Esophagus squamous epithelium (tissue), 5 donors: ENCODE results near the gene UGT1A5. TPM values are rescaled to one million over a fixed set of nuclear protein-coding genes. Genes with fewer than 3 reads are reported as not detected.

Experiments
- DNase-seq: peaks from one replicate; lab custom pipeline; 2025; lab: John Stamatoyannopoulos, UW
- H3K27ac ChIP-seq, 4 donors: fragments of 200-600 bp; sonication (generic); one replicate each; pipeline ENCODE4 v1.5.1; 2016 to 2019; ENCODE audit warnings: mild to moderate bottlenecking in 1 of 4
- H3K27me3 ChIP-seq, 4 donors: fragments of 200-600 bp; sonication (generic); 1 replicate in 3 of 4; 2 replicates in 1 of 4; pipeline versions ENCODE4 v1.5.1 to v1.6.0; 2017 to 2021; ENCODE audit warnings: antibody characterized with exemption in 1 of 4
- H3K36me3 ChIP-seq, 3 donors: fragments of 200-600 bp; sonication (generic); one replicate each; pipeline ENCODE4 v1.5.1; 2016 to 2019
- H3K4me1 ChIP-seq, 3 donors: fragments of 200-600 bp; sonication (generic); one replicate each; pipeline ENCODE4 v1.5.1; 2017 to 2019
- H3K4me3 ChIP-seq, 4 donors: fragments of 200-600 bp; sonication (generic); 1 replicate in 3 of 4; 2 replicates in 1 of 4; pipeline ENCODE4 v1.5.1; 2016 to 2019; ENCODE audit warnings: mild to moderate bottlenecking in 2 of 4, moderate library complexity in 1 of 4
- H3K9me3 ChIP-seq, 3 donors: fragments of 200-600 bp; sonication (generic); one replicate each; pipeline ENCODE4 v1.5.1; 2016 to 2019
- CTCF ChIP-seq, 6 experiments: fragments of 450-650 bp in 4 of 6; fragments of 200-600 bp in 2 of 6; sonication (generic) in 2 of 6; IDR thresholded peaks; one replicate each; pipeline ENCODE4 v1.5.1; 2016 to 2019; ENCODE audit warnings: antibody characterized with exemption in 6 of 6, mild to moderate bottlenecking in 4 of 6, moderate library complexity in 4 of 6
- POLR2A ChIP-seq, 4 donors: fragments of 450-650 bp; IDR thresholded peaks; one replicate each; pipeline ENCODE4 v1.6.1; 2017; ENCODE audit warnings: antibody characterized with exemption in 4 of 4, mild to moderate bottlenecking in 4 of 4, moderate library complexity in 3 of 4
- WGBS, 2 donors: methylation state at CpG; one replicate each; pipeline ENCODE4 v1.1.5; 2018; 5-methylcytosine and 5-hydroxymethylcytosine counted together
- intact Hi-C: fragments of 100-400 bp; cut with DNase I; formaldehyde crosslinking; loops from one replicate; pipeline ENCODE4 v1.15.0; 2022
- total RNA-seq, 4 donors: library from RNA; depleted of rRNA; stranded (reverse); fragments of >200 nt; gene quantifications; one replicate each; pipeline ENCODE4 v1.1.0, GENCODE V29; 2016
- donor health status: DM: yes; HTN: yes; CAD: no.

UGT1A5 gene
- total RNA-seq, 4 donors from 2014 or later = 0.67 to 9.7 (median 5.8) TPM

- no peak for DNase-seq
- no peaks in the 10 kb centered on the region for H3K4me1 ChIP-seq
- H3K9me3 ChIP-seq = no peaks in the 10 kb centered on the region
- TF ChIP-seq POLR2A (IDR thresholded peaks at IDR 0.05) (no peak), CTCF (IDR thresholded peaks at IDR 0.05) (no peak)
- WGBS, 2 donors = 75 to 81% methylated on average over 2 to 6 of the region's 6 CpGs
- no peaks in the 10 kb centered on the region for H3K36me3 ChIP-seq
- H3K27me3 ChIP-seq = peaks cover 0 to 35% (median 0%) of the 10 kb centered on the region in 4 donors
- no peak overlapping the region for H3K27ac ChIP-seq
- H3K4me3 ChIP-seq = no peak overlapping the region
- intact Hi-C loops = no loop called here
Observed at GRCh38 chr2:233810385-233810784, 97.7 kb downstream of the UGT1A5 start.

GRCh38 chr2:233811087-233811486 is 98.4 kb downstream of the UGT1A5 start:
- no peak for TF ChIP-seq POLR2A (IDR thresholded peaks at IDR 0.05)
- TF ChIP-seq CTCF (IDR thresholded peaks at IDR 0.05) = no peak
- intact Hi-C loops = no loop called here
- no peak for DNase-seq
- H3K4me1 ChIP-seq = no peaks in the 10 kb centered on the region
- peaks cover 0 to 35% (median 0%) of the 10 kb centered on the region in 4 donors for H3K27me3 ChIP-seq
- no peak overlapping the region for H3K4me3 ChIP-seq
- no peaks in the 10 kb centered on the region for H3K9me3 ChIP-seq
- no peaks in the 10 kb centered on the region for H3K36me3 ChIP-seq
- 69 to 71% methylated on average over 4 of the region's 4 CpGs for WGBS, 2 donors
- no peak overlapping the region for H3K27ac ChIP-seq

- H3K27ac ChIP-seq = no peak overlapping the region
- no peaks in the 10 kb centered on the region for H3K9me3 ChIP-seq
- WGBS, 2 donors = 83 to 86% methylated on average over 3 to 8 of the region's 8 CpGs
- peaks cover 0 to 35% (median 0%) of the 10 kb centered on the region in 4 donors for H3K27me3 ChIP-seq
- no peaks in the 10 kb centered on the region for H3K36me3 ChIP-seq
- no peaks in the 10 kb centered on the region for H3K4me1 ChIP-seq
- TF ChIP-seq CTCF (IDR thresholded peaks at IDR 0.05) (no peak), POLR2A (IDR thresholded peaks at IDR 0.05) (no peak)
- DNase-seq = no peak
- intact Hi-C loops = no loop called here
- H3K4me3 ChIP-seq = no peak overlapping the region
Observed at GRCh38 chr2:233811732-233812131, 99.0 kb downstream of the UGT1A5 start.

GRCh38 chr2:233813236-233814055 is 100.7 kb downstream of the UGT1A5 start:
- no peaks in the 10 kb centered on the region for H3K9me3 ChIP-seq
- H3K4me3 ChIP-seq = no peak overlapping the region
- H3K36me3 ChIP-seq = no peaks in the 10 kb centered on the region
- intact Hi-C loops = no loop called here
- DNase-seq = no peak
- TF ChIP-seq CTCF (IDR thresholded peaks at IDR 0.05) (no peak), POLR2A (IDR thresholded peaks at IDR 0.05) (no peak)
- no peak overlapping the region for H3K27ac ChIP-seq
- H3K27me3 ChIP-seq = peaks cover 0 to 24% (median 0%) of the 10 kb centered on the region in 4 donors
- WGBS, 2 donors = 86 to 93% methylated on average over 2 of the region's 3 CpGs
- no peaks in the 10 kb centered on the region for H3K4me1 ChIP-seq

- TF ChIP-seq POLR2A (IDR thresholded peaks at IDR 0.05) (no peak), CTCF (IDR thresholded peaks at IDR 0.05) (no peak)
- no peak for DNase-seq
- 36 to 42% methylated on average over 1 to 2 of the region's 2 CpGs for WGBS, 2 donors
- H3K9me3 ChIP-seq = no peaks in the 10 kb centered on the region
- H3K4me1 ChIP-seq = no peaks in the 10 kb centered on the region
- H3K27ac ChIP-seq = no peak overlapping the region
- H3K36me3 ChIP-seq = no peaks in the 10 kb centered on the region
- peaks cover 0 to 16% (median 0%) of the 10 kb centered on the region in 4 donors for H3K27me3 ChIP-seq
- no peak overlapping the region for H3K4me3 ChIP-seq
- intact Hi-C loops = no loop called here
Observed at GRCh38 chr2:233814056-233814835, 101.5 kb downstream of the UGT1A5 start.
